ENCODE measurements around the gene KCNMB2. TPM values are rescaled to one million over a fixed set of nuclear protein-coding genes. Genes with fewer than 3 reads are reported as not detected.
"Not testable (repeated sequence)": the region's sequence is repeated elsewhere in the genome, so short reads cannot be mapped to it uniquely, and the experiment has no call there.

Gene KCNMB2
- total RNA-seq, 2 experiments from 2014 or later: not detected

DNA sequence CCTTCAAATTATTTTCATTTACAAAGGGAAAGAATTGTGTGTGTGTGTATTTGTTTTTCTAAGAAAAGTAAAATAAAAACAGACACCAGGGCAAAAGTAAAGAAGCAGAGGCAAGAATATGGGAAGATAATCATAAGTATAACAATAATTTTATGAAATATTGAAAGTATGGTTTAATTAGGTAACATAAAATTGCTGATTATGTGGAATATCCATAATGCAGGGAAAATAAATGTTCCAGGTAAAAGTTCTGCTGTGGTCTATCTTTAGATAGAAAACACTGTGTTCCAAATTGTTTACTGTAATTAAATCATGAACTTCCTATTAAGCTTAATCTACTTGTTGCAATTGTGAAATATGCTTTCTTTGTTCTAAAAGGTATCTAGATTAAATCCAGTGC is 25.7 kb upstream of the KCNMB2 start:
- POLR2A ChIA-PET: no interaction called here
- no peak overlapping the region for H3K27ac Mint-ChIP-seq
- peaks cover 2% of the 10 kb centered on the region for H3K27me3 Mint-ChIP-seq
- H3K4me3 Mint-ChIP-seq: no peak overlapping the region
- no peaks in the 10 kb centered on the region for H3K9me3 Mint-ChIP-seq
- no peaks in the 10 kb centered on the region for H3K36me3 Mint-ChIP-seq (ENCODE audit: low read depth)
- DNase-seq: no peak
- CTCF ChIA-PET: no interaction called here
- no peaks in the 10 kb centered on the region for H3K4me1 Mint-ChIP-seq

DNA sequence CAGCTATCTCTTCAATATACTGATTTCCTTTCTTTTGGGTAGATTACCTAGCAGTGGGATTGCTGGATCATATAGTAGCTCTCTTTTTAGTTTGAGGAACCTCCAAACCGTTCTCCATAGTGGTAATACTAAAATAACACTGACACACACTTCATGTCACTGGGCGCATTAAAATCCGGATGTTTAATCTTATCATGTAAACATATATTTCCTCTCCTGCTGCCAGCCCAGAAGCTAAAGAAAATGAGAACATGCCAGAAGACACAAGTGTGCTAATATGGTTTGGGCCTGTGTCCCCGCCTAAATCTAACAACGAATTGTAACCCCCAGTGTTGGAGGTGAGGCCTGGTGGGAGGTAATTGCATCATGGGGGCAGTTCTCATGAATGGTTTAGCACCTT is 23.6 kb upstream of the KCNMB2 start:
- no peaks in the 10 kb centered on the region for H3K27me3 Mint-ChIP-seq
- CTCF ChIA-PET: no interaction called here
- no peaks in the 10 kb centered on the region for H3K9me3 Mint-ChIP-seq
- DNase-seq: no peak
- H3K36me3 Mint-ChIP-seq (ENCODE audit: low read depth): no peaks in the 10 kb centered on the region
- H3K27ac Mint-ChIP-seq: no peak overlapping the region
- no peak overlapping the region for H3K4me3 Mint-ChIP-seq
- no peaks in the 10 kb centered on the region for H3K4me1 Mint-ChIP-seq
- POLR2A ChIA-PET: no interaction called here

DNA sequence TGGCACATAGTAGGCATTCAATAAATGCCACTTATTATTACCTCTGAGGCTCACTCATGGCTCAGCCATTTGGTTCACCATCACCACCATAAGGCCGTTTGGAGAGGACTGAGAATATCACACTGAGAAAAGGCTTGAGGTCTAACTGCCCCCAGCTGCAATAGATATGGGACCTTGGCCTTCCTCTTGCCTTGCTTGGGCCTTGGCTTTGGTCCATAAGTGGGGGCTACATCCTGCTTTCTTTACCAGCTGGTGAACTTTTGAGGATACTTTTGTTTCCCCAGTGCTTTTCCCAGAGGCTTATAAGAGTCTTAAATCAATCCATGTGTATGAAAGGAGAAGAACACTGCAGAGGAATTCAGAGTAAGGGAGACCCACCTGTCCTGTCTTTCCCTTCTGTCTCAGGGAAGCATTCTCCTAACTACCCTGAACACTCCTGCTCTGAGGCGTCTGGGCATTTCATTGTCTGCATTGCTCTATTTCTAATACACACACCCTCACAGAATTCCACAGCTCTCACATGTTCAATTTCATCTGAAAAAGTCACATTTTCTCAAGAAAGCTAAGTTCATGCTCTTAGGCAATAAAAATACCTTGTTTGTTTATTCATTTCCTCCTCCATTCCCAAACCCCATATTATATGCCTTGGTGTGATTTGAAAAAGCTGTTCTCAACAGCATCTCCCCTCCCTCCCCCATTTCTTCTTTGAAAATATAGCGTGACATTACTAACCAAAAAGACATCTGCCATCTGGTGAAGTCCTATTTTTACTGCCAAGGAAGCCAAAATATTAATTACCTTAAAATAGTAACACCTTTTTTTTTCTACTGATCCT is 22.5 kb upstream of the KCNMB2 start:
- Mint-ChIP-seq H3K4me1 (no peaks in the 10 kb centered on the region), H3K4me3 (no peak overlapping the region), H3K36me3 (ENCODE audit: low read depth) (no peaks in the 10 kb centered on the region), H3K27ac (no peak overlapping the region), H3K9me3 (no peaks in the 10 kb centered on the region), H3K27me3 (no peaks in the 10 kb centered on the region)
- DNase-seq: no peak
- ChIA-PET CTCF (no interaction called here), POLR2A (no interaction called here)

DNA sequence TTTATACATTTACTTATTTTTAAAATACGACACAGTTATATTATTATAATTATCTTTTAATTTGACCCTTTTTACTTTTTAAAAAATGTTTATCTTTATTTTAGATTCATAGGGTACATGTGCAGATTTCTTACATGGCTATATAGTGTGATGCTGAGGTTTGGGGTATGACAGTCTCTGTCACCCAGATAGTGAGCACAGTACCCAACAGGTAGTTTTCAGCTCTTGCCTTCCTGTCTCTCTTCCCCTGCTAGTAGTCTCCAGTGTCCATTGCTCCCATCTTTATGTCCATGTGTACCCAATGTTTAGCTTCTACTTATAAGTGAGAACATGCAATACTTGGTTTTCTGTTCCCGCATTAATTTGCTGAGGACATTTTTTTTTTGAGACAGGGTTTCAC is 21.8 kb upstream of the KCNMB2 start:
- Mint-ChIP-seq H3K27ac (no peak overlapping the region), H3K4me3 (no peak overlapping the region), H3K4me1 (no peaks in the 10 kb centered on the region), H3K36me3 (ENCODE audit: low read depth) (no peaks in the 10 kb centered on the region), H3K9me3 (no peaks in the 10 kb centered on the region), H3K27me3 (no peaks in the 10 kb centered on the region)
- DNase-seq: no peak
- POLR2A ChIA-PET: no interaction called here
- CTCF ChIA-PET: no interaction called here

DNA sequence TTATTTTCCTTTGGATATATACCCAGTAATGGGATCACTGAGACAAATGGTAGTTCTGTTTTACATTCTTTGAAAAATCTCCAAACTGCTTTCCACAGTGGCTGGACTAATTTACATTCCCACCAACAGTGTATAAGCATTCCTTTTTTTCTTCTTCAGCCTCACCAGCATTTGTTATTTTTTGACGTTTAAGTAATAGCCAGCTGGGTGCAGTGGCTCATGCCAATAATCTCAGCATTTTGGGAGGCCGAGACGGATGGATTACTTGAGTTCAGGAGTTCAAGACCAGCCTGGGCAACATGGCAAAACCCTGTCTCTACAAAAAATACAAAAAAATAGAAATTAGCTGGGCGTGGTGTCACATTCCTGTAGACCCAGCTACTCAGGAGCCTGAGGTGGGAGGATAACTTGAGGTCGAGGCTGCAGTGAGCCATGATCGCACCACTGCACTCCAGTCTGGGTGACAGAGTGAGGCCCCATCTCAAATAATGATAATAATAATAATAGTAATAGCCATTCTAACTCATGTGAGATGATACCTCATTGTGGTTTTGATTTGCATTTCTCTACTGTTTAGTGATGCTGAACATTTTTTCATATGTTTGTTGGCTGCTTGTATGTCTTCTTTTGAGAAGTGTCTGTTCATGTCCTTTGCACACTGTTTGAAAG is 21.0 kb upstream of the KCNMB2 start:
- H3K27ac Mint-ChIP-seq; H3K27me3 Mint-ChIP-seq; H3K36me3 Mint-ChIP-seq (ENCODE audit: low read depth); H3K4me3 Mint-ChIP-seq; H3K9me3 Mint-ChIP-seq; H3K4me1 Mint-ChIP-seq; DNase-seq; POLR2A ChIA-PET: not testable (repeated sequence)
- CTCF ChIA-PET: interaction anchor here (1.2 kb wide), 1 partner anchor 8 kb away, joined by 3 read pairs; no protein-coding TSS in a partner anchor

DNA sequence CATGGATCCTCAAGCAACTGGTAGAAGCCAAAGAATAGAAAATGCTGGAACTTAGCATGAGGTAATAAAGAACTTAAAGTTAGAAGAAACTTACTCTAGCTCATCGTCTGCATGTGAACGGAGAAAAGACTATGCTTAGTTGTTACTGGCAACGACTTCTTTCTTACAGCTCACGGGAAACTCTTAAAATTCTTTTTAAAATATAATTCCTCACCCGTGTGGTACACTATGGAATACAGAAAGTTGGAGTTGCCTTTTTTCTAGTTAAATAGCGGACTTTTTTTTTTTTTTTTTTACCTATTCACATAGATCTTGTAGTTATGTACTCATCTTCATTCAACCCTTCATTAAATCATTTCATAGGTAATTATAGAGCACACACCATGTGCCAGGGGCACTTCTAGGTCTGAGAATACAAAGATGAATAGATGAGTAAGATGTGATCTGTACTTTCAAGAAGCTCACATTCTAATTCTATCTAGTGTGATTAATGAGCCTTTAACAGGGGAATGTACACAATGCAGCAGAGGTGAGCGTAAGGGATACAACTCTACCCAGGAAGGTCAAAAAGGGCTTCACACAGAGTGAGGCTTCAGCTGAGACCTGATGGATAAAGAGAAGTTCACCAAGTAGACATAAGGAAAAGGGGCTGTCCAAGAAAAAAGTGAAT is 18.4 kb upstream of the KCNMB2 start:
- no peak for DNase-seq
- Mint-ChIP-seq H3K9me3 (no peaks in the 10 kb centered on the region), H3K4me3 (no peak overlapping the region), H3K27me3 (no peaks in the 10 kb centered on the region), H3K27ac (no peak overlapping the region), H3K4me1 (no peaks in the 10 kb centered on the region), H3K36me3 (ENCODE audit: low read depth) (no peaks in the 10 kb centered on the region)
- CTCF ChIA-PET: no interaction called here
- POLR2A ChIA-PET: no interaction called here

DNA sequence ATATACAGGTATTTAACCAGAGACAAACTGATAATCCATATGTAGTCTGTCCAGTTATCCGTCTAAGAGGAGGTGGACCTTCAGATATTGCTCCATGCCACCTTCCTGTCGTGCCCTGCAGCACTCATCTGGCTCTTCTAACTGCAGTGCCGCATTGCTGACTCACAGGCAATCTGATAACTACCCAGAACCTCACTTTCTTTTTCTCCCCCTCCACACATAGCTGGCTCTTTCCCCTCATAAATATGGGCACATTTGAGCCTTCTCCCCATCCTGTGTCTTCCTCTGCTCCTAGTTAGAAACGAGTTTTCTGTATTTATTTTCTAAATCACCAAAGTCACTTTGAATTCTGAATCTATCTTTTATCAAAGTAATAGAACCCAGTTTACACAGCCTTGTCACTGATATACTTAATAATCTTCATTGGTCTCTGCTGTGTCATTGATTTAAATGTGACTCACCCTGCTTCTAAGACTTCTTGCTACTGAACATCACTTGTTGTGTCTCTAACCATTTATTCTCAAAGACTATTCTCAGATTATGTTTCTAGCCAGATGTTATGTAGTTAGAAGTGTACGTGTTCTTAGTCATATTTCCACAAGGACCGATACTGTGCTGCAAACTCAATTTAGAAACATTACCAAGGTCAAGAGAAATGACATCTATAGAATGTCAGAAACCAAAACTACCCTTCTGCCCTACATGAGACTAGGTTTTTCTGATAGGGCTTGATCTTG is 17.4 kb upstream of the KCNMB2 start:
- no peaks in the 10 kb centered on the region for H3K36me3 Mint-ChIP-seq (ENCODE audit: low read depth)
- no peak for DNase-seq
- H3K9me3 Mint-ChIP-seq: no peaks in the 10 kb centered on the region
- no peaks in the 10 kb centered on the region for H3K27me3 Mint-ChIP-seq
- H3K27ac Mint-ChIP-seq: no peak overlapping the region
- H3K4me1 Mint-ChIP-seq: no peaks in the 10 kb centered on the region
- ChIA-PET CTCF (no interaction called here), POLR2A (no interaction called here)
- H3K4me3 Mint-ChIP-seq: no peak overlapping the region

DNA sequence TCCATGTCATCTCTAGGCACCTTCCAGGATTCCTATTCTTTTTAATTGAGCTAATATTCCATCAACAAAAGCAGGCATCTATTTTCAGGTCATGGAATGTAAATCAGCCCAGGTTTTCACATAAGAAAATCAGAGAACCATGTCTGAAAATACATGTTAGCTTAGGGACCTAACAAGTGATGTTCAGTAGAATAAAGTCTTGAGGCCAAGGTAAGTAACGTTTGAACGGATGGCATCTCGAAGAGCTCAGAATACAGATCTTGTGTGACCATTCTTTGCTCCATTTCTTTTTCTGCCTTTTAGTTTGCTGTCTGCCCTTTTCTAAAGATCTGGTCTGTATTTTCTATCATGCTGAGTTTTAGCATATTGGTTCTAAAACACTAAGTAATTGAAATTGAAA is 16.5 kb upstream of the KCNMB2 start:
- H3K36me3 Mint-ChIP-seq (ENCODE audit: low read depth): no peaks in the 10 kb centered on the region

DNA sequence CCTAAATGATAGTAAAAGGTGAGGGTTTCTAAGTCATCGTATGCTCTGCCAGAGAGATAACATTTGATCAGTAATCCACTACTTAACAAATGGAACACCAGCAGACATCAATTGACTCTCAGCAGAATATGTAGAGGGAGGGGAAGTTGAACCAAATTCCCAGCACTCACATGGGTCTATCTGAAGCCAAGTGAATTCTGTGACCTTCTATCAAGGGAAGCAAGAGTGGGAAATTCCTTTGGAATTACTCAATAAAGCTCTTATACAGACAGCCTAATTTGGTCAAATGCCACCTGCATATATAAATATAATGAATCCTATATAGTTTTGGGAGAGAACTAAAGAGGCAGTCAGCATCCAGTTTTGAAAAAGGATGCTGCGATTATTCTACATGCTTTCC is 15.8 kb upstream of the KCNMB2 start:
- CTCF ChIA-PET: no interaction called here

More for the DNA sequence above, 16.5 kb upstream of the KCNMB2 start:
- Mint-ChIP-seq H3K9me3 (no peaks in the 10 kb centered on the region), H3K4me3 (no peak overlapping the region), H3K27me3 (no peaks in the 10 kb centered on the region), H3K4me1 (no peaks in the 10 kb centered on the region), H3K27ac (no peak overlapping the region)
- POLR2A ChIA-PET: no interaction called here
- CTCF ChIA-PET: no interaction called here
- DNase-seq: no peak

DNA sequence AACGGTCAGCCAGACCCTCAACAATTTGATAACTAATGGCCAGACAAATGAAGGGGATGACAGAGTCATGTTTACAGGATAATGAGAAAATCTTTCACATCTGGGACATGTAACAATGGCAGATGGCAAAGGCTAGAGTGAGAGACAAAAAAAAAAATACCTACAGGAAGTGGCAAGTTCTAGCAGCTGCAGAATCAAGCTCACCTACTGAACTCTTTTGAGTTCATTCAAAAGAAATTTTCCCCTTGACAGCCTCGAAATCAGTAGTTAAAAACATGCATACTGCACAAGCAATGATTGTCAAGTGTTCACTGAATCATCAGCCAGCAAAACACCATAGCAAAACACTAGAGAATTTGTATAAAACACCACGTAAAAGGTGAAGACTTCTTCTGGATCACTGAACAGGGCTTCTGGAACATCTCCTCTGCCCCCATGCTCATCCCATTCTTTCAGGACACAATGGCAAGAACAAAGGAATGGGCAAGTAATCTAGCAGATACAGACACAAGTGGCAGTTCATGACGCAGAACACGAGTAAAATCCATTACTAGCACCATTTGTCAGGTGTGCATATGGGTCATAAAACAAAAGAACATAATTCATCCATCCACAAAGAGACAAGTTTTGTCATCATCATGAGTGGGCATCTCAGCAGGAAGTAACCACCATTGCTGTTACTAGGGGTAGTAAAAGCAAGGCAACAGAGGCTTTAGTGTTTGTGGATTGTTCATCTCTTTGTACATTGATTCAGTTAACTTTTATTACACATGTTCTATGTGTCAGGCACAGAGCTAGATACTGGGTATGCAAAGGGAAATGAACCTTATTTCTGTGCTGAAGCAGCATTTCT is 13.8 kb upstream of the KCNMB2 start:
- Mint-ChIP-seq H3K4me1 (no peaks in the 10 kb centered on the region), H3K4me3 (no peak overlapping the region), H3K27ac (no peak overlapping the region), H3K27me3 (no peaks in the 10 kb centered on the region), H3K9me3 (no peaks in the 10 kb centered on the region), H3K36me3 (ENCODE audit: low read depth) (no peaks in the 10 kb centered on the region)
- ChIA-PET CTCF (interaction anchor here (0.6 kb wide), 1 partner anchor 1232 kb away, joined by 3 read pairs; no protein-coding TSS in a partner anchor), POLR2A (no interaction called here)
- no peak for DNase-seq

More for the DNA sequence above, 15.8 kb upstream of the KCNMB2 start:
- no peaks in the 10 kb centered on the region for H3K9me3 Mint-ChIP-seq
- no peak overlapping the region for H3K27ac Mint-ChIP-seq
- no peak overlapping the region for H3K4me3 Mint-ChIP-seq
- POLR2A ChIA-PET: no interaction called here
- no peaks in the 10 kb centered on the region for H3K4me1 Mint-ChIP-seq
- DNase-seq: no peak
- no peaks in the 10 kb centered on the region for H3K36me3 Mint-ChIP-seq (ENCODE audit: low read depth)
- no peaks in the 10 kb centered on the region for H3K27me3 Mint-ChIP-seq

DNA sequence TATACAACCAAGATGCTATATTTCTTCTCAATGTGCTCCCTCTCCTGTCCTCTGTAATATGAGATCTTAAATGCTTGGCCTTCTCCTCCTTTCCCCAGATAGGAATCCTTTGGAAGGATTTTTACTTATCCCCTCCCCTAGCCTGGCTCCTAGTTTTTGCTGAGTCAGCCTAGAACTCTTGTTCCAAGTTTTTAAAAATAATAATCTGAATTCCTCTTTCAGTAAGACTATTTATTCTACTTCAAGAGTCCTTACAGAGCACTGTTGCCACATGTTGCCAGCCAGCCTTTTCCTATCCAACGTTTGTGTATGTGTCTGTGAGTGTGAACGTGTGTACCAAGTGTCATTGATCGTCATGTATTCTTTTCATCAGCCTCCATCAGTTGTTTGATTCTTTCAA is 11.0 kb upstream of the KCNMB2 start:
- Mint-ChIP-seq H3K36me3 (ENCODE audit: low read depth) (no peaks in the 10 kb centered on the region), H3K27me3 (peaks cover 3% of the 10 kb centered on the region), H3K4me1 (no peaks in the 10 kb centered on the region), H3K4me3 (no peak overlapping the region), H3K9me3 (no peaks in the 10 kb centered on the region), H3K27ac (no peak overlapping the region)
- ChIA-PET CTCF (no interaction called here), POLR2A (no interaction called here)
- DNase-seq: no peak

DNA sequence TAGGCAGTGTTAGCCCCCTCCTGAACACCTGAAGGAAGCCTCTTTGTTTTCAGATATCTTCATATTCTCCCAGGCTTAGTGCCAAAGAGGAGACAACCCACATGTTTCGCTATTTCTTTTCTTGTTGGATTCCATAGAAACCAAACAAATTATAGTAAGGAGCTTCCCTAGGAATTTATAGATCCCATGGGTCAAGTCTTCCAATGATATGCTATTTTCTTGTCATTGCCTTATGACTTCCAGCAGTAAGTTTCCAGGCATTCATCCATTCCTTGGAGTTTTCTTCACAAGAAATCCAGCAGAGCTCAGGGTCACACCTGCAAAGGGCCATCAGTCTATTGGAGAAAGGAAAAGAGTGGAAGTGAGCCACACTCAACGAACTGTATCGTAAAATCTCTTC is 9.9 kb upstream of the KCNMB2 start:
- no peaks in the 10 kb centered on the region for H3K4me1 Mint-ChIP-seq
- no peak for DNase-seq
- H3K4me3 Mint-ChIP-seq: no peak overlapping the region
- POLR2A ChIA-PET: no interaction called here
- no peaks in the 10 kb centered on the region for H3K36me3 Mint-ChIP-seq (ENCODE audit: low read depth)
- H3K27ac Mint-ChIP-seq: no peak overlapping the region
- CTCF ChIA-PET: no interaction called here
- H3K27me3 Mint-ChIP-seq: peaks cover 6% of the 10 kb centered on the region
- no peaks in the 10 kb centered on the region for H3K9me3 Mint-ChIP-seq

Measured in activated CD4-positive, alpha-beta T cell treated with anti-CD3 and anti-CD28 coated beads, Interleukin-2, amount 10 ng/mL, durations not matched to agents 7 days and 5 days (primary cell).